Kasumi-1 (cell line): Measurements from ENCODE around the gene CKLF.
"Not testable (repeated sequence)": the region's sequence is repeated elsewhere in the genome, so short reads cannot be mapped to it uniquely, and the experiment has no call there.

Experiments used
- DNase-seq, 2 experiments: peaks; one replicate each; lab custom pipeline; 2025; lab: John Stamatoyannopoulos, UW

The CKLF gene

GRCh38 chr16:66568355-66568754 is 16.0 kb downstream of the CKLF start:
- DNase-seq: no peak

- no peak for DNase-seq
Measured at GRCh38 chr16:66569131-66569530, 16.8 kb downstream of the CKLF start.

GRCh38 chr16:66569827-66570405 is 17.5 kb downstream of the CKLF start:
- DNase-seq: no peak

GRCh38 chr16:66572356-66572755 is 20.0 kb downstream of the CKLF start:
- DNase-seq: no peak

GRCh38 chr16:66574081-66574480 is 21.7 kb downstream of the CKLF start:
- no peak for DNase-seq

GRCh38 chr16:66574531-66574930 is 22.2 kb downstream of the CKLF start:
- DNase-seq: no peak

- no peak for DNase-seq
Measured at GRCh38 chr16:66575060-66575459, 22.7 kb downstream of the CKLF start.

GRCh38 chr16:66576296-66576695 is 23.9 kb downstream of the CKLF start:
- DNase-seq: no peak

- DNase-seq: no peak
Measured at GRCh38 chr16:66578651-66579531, 26.5 kb downstream of the CKLF start, which contains the start of gene CMTM2. Gene CMTM2, plus strand, starts transcription at chr16:66579463. Its CDS starts 145 bp downstream, at chr16:66579608.

GRCh38 chr16:66580605-66581209 is 28.3 kb downstream of the CKLF start:
- no peak for DNase-seq

GRCh38 chr16:66581246-66581952 is 29.0 kb downstream of the CKLF start:
- no peak for DNase-seq

- DNase-seq: peak; percentile 78 to 79
Measured at GRCh38 chr16:66585481-66586239, 33.3 kb downstream of the CKLF start.

GRCh38 chr16:66587881-66588600 is 35.7 kb downstream of the CKLF start:
- DNase-seq: peak; percentile 24 to 59

- peak; percentile 77 to 80 for DNase-seq
Measured at GRCh38 chr16:66588981-66589713, 36.8 kb downstream of the CKLF start.

- DNase-seq: peak in 1 of 2 experiments; percentile 14
Measured at GRCh38 chr16:66590322-66590721, 37.9 kb downstream of the CKLF start.

- DNase-seq: no peak
Measured at GRCh38 chr16:66591018-66591417, 38.6 kb downstream of the CKLF start.

- DNase-seq: no peak
Measured at GRCh38 chr16:66592241-66592640, 39.9 kb downstream of the CKLF start.

- DNase-seq: no peak
Measured at GRCh38 chr16:66592814-66593213, 40.4 kb downstream of the CKLF start.

GRCh38 chr16:66594739-66595138 is 42.4 kb downstream of the CKLF start:
- no peak for DNase-seq

GRCh38 chr16:66596559-66596958 is 44.2 kb downstream of the CKLF start:
- not testable (repeated sequence) for DNase-seq
